ENCODE results near the gene LRRC41. TPM values are rescaled to one million over a fixed set of nuclear protein-coding genes. Genes with fewer than 3 reads are reported as not detected.
"Not testable (repeated sequence)": the region's sequence is repeated elsewhere in the genome, so short reads cannot be mapped to it uniquely, and the experiment has no call there.

Gene LRRC41
- total RNA-seq, 1 experiment from 2014 or later: 106 TPM

GRCh38 chr1:46244656-46245371, 58.6 kb downstream of the LRRC41 start:
- DNase-seq (ENCODE audit: low read depth): peak; percentile 33

GRCh38 chr1:46243831-46244230, 59.6 kb downstream of the LRRC41 start:
- DNase-seq (ENCODE audit: low read depth): not testable (repeated sequence)

GRCh38 chr1:46242918-46243317, 60.5 kb downstream of the LRRC41 start:
- DNase-seq (ENCODE audit: low read depth): no peak

- DNase-seq (ENCODE audit: low read depth): not testable (repeated sequence)
Observed at GRCh38 chr1:46241733-46242132, 61.7 kb downstream of the LRRC41 start.

GRCh38 chr1:46238865-46239264, 64.6 kb downstream of the LRRC41 start:
- peak; percentile 60 for DNase-seq (ENCODE audit: low read depth)

- no peak for DNase-seq (ENCODE audit: low read depth)
Observed at GRCh38 chr1:46236882-46237281, 66.5 kb downstream of the LRRC41 start.

GRCh38 chr1:46231231-46231630, 72.2 kb downstream of the LRRC41 start:
- not testable (repeated sequence) for DNase-seq (ENCODE audit: low read depth)

Other genes starting within 250 kb of the LRRC41 start
- 13.4 and 19.2 TPM in 2 replicates for gene PIK3R3, start 171.0 kb downstream of the LRRC41 start, total RNA-seq (2014; rRNA removed)
- 2.6 and 2.7 TPM in 2 replicates for gene TSPAN1, start 128.5 kb downstream of the LRRC41 start, total RNA-seq (2014; rRNA removed)
- gene P3R3URF, start 127.1 kb downstream of the LRRC41 start, total RNA-seq (2014; rRNA removed): not detected in 2 replicates
- gene POMGNT1, start 105.2 kb downstream of the LRRC41 start, total RNA-seq (2014; rRNA removed): 136 and 149 TPM in 2 replicates
- gene LURAP1, start 100.3 kb downstream of the LRRC41 start, total RNA-seq (2014; rRNA removed): 1.3 and 2.4 TPM in 2 replicates
- gene RAD54L, start 55.9 kb downstream of the LRRC41 start, total RNA-seq (2014; rRNA removed): 14.7 and 16.6 TPM in 2 replicates
- 428 and 432 TPM in 2 replicates for gene UQCRH, start 82 bp upstream of the LRRC41 start, total RNA-seq (2014; rRNA removed)
- 13.0 and 14.3 TPM in 2 replicates for gene NSUN4, start 37.2 kb upstream of the LRRC41 start, total RNA-seq (2014; rRNA removed)
- gene FAAH, start 90.7 kb upstream of the LRRC41 start, total RNA-seq (2014; rRNA removed): not detected in 2 replicates
- not detected in 2 replicates for gene DMBX1, start 186.2 kb upstream of the LRRC41 start, total RNA-seq (2014; rRNA removed)
- not detected in 2 replicates for gene KNCN, start 248.0 kb upstream of the LRRC41 start, total RNA-seq (2014; rRNA removed)